ENCODE results near the gene ZC3H7B. TPM values are rescaled to one million over a fixed set of nuclear protein-coding genes. Genes with fewer than 3 reads are reported as not detected.
"Not testable (repeated sequence)": the region's sequence is repeated elsewhere in the genome, so short reads cannot be mapped to it uniquely, and the experiment has no call there.

ZC3H7B gene
- polyA plus RNA-seq, 1 donor (not counting 4 experiments of a cell fraction or from before 2014, with no cell fraction given) = 24.2 TPM

DNA sequence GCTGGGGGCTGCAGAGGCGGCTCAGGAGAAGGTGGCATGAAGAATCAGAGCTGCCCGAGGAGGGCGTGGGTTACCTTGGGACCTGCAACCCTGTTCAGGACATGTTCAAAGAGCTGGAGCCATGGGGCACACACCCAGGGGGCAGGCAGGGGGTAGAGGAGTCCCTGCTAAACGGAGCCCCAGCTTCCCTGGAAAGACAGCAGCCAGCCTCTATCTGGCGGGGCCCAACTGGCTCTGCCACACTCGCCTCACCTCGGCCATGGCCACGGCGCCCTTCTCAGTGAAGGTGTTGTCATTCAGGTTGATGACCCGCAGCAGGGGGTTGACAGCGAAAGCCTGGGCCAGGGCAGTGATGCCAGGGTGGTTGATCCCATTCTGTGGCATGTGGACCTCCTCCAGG, 43.6 kb upstream of the ZC3H7B start:
- Histone ChIP-seq H3K79me2 (ENCODE audit: control insufficient read depth, insufficient read depth, low read length) (peaks cover 21% of the 10 kb centered on the region), H3K4me3 (ENCODE audit: control insufficient read depth in 2 of 3, extremely low read depth in 1 of 3, insufficient read depth in 2 of 3, low read depth in 1 of 3, low read length in 3 of 3) (no peak overlapping the region), H3K27ac (ENCODE audit: control insufficient read depth, insufficient read depth, low read length) (no peak overlapping the region), H3K4me2 (ENCODE audit: control insufficient read depth, extremely low read depth, insufficient read depth, low read depth, low read length) (no peak overlapping the region), H3K9me1 (ENCODE audit: control insufficient read depth, extremely low read depth, insufficient read depth, low read length) (no peaks in the 10 kb centered on the region), H4K20me1 (ENCODE audit: control insufficient read depth, extremely low read depth, insufficient read depth, low read length) (peaks cover 3% of the 10 kb centered on the region), H3K27me3 (ENCODE audit: control insufficient read depth, extremely low read depth, insufficient read depth, low read length) (no peaks in the 10 kb centered on the region), H3K4me1 (ENCODE audit: control insufficient read depth, extremely low read depth, insufficient read depth, low read length) (peaks cover 5% of the 10 kb centered on the region), H3K9me3 (ENCODE audit: control insufficient read depth, low read depth, low read length) (no peaks in the 10 kb centered on the region), H3K36me3 (ENCODE audit: control insufficient read depth in 2 of 2, extremely low read depth in 1 of 2, insufficient read depth in 2 of 2, low read length in 2 of 2) (peaks cover 68 to 72% of the 10 kb centered on the region in 2 experiments), H3K9ac (ENCODE audit: control insufficient read depth, extremely low read depth, insufficient read depth, low read length) (no peak overlapping the region), H2AFZ (ENCODE audit: control insufficient read depth, low read length) (no peak overlapping the region)
- dilution Hi-C loops (cut with MboI; ENCODE audit: extremely low pct_ligation_motif_present, low sequenced_read_pairs) = no loop called here
- FAIRE-seq (no peak), DNase-seq (ENCODE audit: low read depth, low spot score) (no peak)
- no peak for TF ChIP-seq EZH2 (IDR thresholded peaks at IDR 0.05; ENCODE audit: low read length)
- TF ChIP-seq, protein P1, sequence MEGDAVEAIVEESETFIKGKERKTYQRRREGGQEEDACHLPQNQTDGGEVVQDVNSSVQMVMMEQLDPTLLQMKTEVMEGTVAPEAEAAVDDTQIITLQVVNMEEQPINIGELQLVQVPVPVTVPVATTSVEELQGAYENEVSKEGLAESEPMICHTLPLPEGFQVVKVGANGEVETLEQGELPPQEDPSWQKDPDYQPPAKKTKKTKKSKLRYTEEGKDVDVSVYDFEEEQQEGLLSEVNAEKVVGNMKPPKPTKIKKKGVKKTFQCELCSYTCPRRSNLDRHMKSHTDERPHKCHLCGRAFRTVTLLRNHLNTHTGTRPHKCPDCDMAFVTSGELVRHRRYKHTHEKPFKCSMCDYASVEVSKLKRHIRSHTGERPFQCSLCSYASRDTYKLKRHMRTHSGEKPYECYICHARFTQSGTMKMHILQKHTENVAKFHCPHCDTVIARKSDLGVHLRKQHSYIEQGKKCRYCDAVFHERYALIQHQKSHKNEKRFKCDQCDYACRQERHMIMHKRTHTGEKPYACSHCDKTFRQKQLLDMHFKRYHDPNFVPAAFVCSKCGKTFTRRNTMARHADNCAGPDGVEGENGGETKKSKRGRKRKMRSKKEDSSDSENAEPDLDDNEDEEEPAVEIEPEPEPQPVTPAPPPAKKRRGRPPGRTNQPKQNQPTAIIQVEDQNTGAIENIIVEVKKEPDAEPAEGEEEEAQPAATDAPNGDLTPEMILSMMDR (optimal IDR thresholded peaks at IDR 0.05 in 1 of 3, IDR thresholded peaks at IDR 0.05 in 1 of 3, conservative IDR thresholded peaks at IDR 0.05 in 1 of 3; ENCODE audit: extremely low read depth in 1 of 3, insufficient read depth in 2 of 3, low read length in 3 of 3) = no peak

DNA sequence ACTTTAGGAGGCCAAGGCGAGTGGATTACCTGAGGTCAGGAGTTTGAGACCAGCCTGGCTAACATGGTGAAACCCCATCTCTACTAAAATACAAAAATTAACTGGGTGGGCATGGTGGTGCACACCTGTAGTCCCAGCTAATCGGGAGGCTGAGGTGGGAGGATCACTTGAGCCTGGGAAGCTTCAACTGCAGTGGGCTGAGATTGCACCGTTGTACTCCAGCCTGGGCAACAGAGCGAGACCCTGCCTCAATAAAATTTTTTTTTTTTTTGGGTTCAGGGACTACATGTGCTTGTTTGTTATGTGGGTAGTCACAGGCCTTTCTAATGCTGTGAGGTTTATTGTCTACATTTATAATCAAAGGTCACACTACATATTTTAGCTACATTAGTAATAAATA, 41.6 kb upstream of the ZC3H7B start:
- peaks cover 74 to 75% of the 10 kb centered on the region in 2 experiments for H3K36me3 ChIP-seq (ENCODE audit: control insufficient read depth in 2 of 2, extremely low read depth in 1 of 2, insufficient read depth in 2 of 2, low read length in 2 of 2)
- H2AFZ ChIP-seq (ENCODE audit: control insufficient read depth, low read length); dilution Hi-C loops (cut with MboI; ENCODE audit: extremely low pct_ligation_motif_present, low sequenced_read_pairs): not testable (repeated sequence)

DNA sequence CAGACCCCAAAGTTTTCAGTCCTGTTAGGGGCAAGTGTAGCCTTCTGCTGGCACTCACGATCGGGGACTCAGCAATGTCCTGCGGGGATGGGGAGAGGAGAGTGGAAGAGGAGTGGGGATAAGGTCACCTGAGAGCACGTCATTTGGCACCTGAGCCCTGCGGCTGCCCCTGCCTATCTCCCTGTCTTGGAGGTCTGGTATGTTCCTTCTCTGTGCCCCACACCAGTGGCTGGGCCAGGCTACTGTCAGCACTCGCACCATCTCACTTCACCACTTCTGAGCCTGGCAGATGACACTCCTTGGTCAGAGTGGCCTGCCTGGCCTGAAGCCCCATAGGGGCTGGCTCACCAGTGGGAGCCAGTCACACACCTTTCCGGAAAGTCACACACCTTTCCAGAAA, 40.5 kb upstream of the ZC3H7B start:
- FAIRE-seq (no peak), DNase-seq (ENCODE audit: low read depth, low spot score) (no peak)
- H3K36me3 ChIP-seq (ENCODE audit: control insufficient read depth in 2 of 2, extremely low read depth in 1 of 2, insufficient read depth in 2 of 2, low read length in 2 of 2) = peaks cover 76 to 80% of the 10 kb centered on the region in 2 experiments
- peaks cover 5% of the 10 kb centered on the region for H4K20me1 ChIP-seq (ENCODE audit: control insufficient read depth, extremely low read depth, insufficient read depth, low read length)
- TF ChIP-seq, protein P1 (optimal IDR thresholded peaks at IDR 0.05 in 1 of 3, IDR thresholded peaks at IDR 0.05 in 1 of 3, conservative IDR thresholded peaks at IDR 0.05 in 1 of 3; ENCODE audit: extremely low read depth in 1 of 3, insufficient read depth in 2 of 3, low read length in 3 of 3) = no peak
- no peak for TF ChIP-seq EZH2 (IDR thresholded peaks at IDR 0.05; ENCODE audit: low read length)
- H3K9ac ChIP-seq (ENCODE audit: control insufficient read depth, extremely low read depth, insufficient read depth, low read length) = no peak overlapping the region
- peaks cover 38% of the 10 kb centered on the region for H3K79me2 ChIP-seq (ENCODE audit: control insufficient read depth, insufficient read depth, low read length)
- dilution Hi-C loops (cut with MboI; ENCODE audit: extremely low pct_ligation_motif_present, low sequenced_read_pairs) = no loop called here
- peaks cover 5% of the 10 kb centered on the region for H3K4me1 ChIP-seq (ENCODE audit: control insufficient read depth, extremely low read depth, insufficient read depth, low read length)
- no peak overlapping the region for H3K4me3 ChIP-seq (ENCODE audit: control insufficient read depth in 2 of 3, extremely low read depth in 1 of 3, insufficient read depth in 2 of 3, low read depth in 1 of 3, low read length in 3 of 3)
- H2AFZ ChIP-seq (ENCODE audit: control insufficient read depth, low read length) = no peak overlapping the region
- no peak overlapping the region for H3K27ac ChIP-seq (ENCODE audit: control insufficient read depth, insufficient read depth, low read length)
- H3K4me2 ChIP-seq (ENCODE audit: control insufficient read depth, extremely low read depth, insufficient read depth, low read depth, low read length) = no peak overlapping the region
- H3K27me3 ChIP-seq (ENCODE audit: control insufficient read depth, extremely low read depth, insufficient read depth, low read length) = no peaks in the 10 kb centered on the region
- peaks cover 4% of the 10 kb centered on the region for H3K9me1 ChIP-seq (ENCODE audit: control insufficient read depth, extremely low read depth, insufficient read depth, low read length)
- H3K9me3 ChIP-seq (ENCODE audit: control insufficient read depth, low read depth, low read length) = no peaks in the 10 kb centered on the region

More for the DNA sequence above, 41.6 kb upstream of the ZC3H7B start:
- not testable (repeated sequence) for H3K9me1 ChIP-seq (ENCODE audit: control insufficient read depth, extremely low read depth, insufficient read depth, low read length); H4K20me1 ChIP-seq (ENCODE audit: control insufficient read depth, extremely low read depth, insufficient read depth, low read length); H3K9me3 ChIP-seq (ENCODE audit: control insufficient read depth, low read depth, low read length); H3K27me3 ChIP-seq (ENCODE audit: control insufficient read depth, extremely low read depth, insufficient read depth, low read length); H3K4me1 ChIP-seq (ENCODE audit: control insufficient read depth, extremely low read depth, insufficient read depth, low read length); H3K4me2 ChIP-seq (ENCODE audit: control insufficient read depth, extremely low read depth, insufficient read depth, low read depth, low read length); FAIRE-seq; H3K9ac ChIP-seq (ENCODE audit: control insufficient read depth, extremely low read depth, insufficient read depth, low read length); H3K4me3 ChIP-seq (ENCODE audit: control insufficient read depth in 2 of 3, extremely low read depth in 1 of 3, insufficient read depth in 2 of 3, low read depth in 1 of 3, low read length in 3 of 3); DNase-seq (ENCODE audit: low read depth, low spot score); H3K27ac ChIP-seq (ENCODE audit: control insufficient read depth, insufficient read depth, low read length)
- H3K79me2 ChIP-seq (ENCODE audit: control insufficient read depth, insufficient read depth, low read length) = peaks cover 32% of the 10 kb centered on the region

All from keratinocyte (primary cell).